ENCODE measurements around the gene PSMD13. TPM values are rescaled to one million over a fixed set of nuclear protein-coding genes. Genes with fewer than 3 reads are reported as not detected.
"Not testable (repeated sequence)": the region's sequence is repeated elsewhere in the genome, so short reads cannot be mapped to it uniquely, and the experiment has no call there.

Gene PSMD13
- total RNA-seq, 2 experiments from 2014 or later, result 210 to 214 TPM

GRCh38 chr11:282630-283360 lies 46.0 kb downstream of the PSMD13 start:
- Mint-ChIP-seq H3K27ac (peak overlapping the region; percentile 53), H3K27me3 (peaks cover 18% of the 10 kb centered on the region), H3K4me1 (ENCODE audit: low read depth) (peaks cover 50% of the 10 kb centered on the region), H3K9me3 (no peaks in the 10 kb centered on the region), H3K36me3 (peaks cover 3% of the 10 kb centered on the region), H3K4me3 (peak overlapping the region; percentile 74)
- CTCF ChIA-PET, result interaction anchor here (0.6 to 9.1 kb wide), 5 partner anchors 23 to 76 kb away, joined by 3 to 57 read pairs (median 4); no protein-coding TSS in a partner anchor
- POLR2A ChIA-PET, result no interaction called here
- intact Hi-C loops (cut with micrococcal nuclease), result no loop called here
- DNase-seq, result peak; percentile 11

DNA sequence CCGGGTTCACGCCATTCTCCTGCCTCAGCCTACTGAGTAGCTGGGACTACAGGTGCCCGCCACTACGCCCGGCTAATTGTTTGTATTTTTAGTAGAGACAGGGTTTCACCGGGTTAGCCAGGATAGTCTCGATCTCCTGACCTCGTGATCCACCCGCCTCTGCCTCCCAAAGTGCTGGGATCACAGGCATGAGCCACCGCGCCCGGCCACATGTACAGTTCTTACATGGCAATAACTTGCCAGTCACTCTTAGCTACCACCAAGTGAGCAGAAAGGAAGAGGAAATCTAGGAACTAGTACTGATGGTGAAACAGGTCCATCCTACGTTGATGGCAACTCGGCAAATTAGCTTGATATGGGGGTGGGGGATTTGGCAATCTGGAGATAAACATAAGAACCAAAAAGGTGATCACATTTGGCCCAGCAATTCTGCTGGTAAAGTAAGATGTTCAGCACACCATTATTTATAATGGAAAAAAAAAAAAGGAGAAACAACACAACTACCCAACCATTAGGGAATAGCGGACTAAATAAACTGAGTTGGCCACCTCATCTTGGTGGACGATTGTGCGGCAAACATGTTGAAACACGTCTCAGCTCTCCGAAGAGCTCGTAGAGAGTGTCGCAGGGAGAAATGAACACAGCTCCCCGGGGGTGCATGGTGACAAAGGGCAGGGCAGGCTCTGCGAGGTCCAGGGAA lies 46.8 kb downstream of the PSMD13 start:
- H3K27me3 Mint-ChIP-seq, result peaks cover 18% of the 10 kb centered on the region
- ChIA-PET POLR2A (no interaction called here), CTCF (interaction anchor here (1.3 to 9.1 kb wide), 2 partner anchors 23 to 33 kb away, joined by 4 to 57 read pairs; no protein-coding TSS in a partner anchor)
- intact Hi-C loops (cut with micrococcal nuclease), result no loop called here
- peak; percentile 8 for DNase-seq
- no peak overlapping the region for H3K4me3 Mint-ChIP-seq
- peaks cover 46% of the 10 kb centered on the region for H3K4me1 Mint-ChIP-seq (ENCODE audit: low read depth)
- peaks cover 6% of the 10 kb centered on the region for H3K36me3 Mint-ChIP-seq
- no peaks in the 10 kb centered on the region for H3K9me3 Mint-ChIP-seq
- H3K27ac Mint-ChIP-seq, result peak overlapping the region; percentile 47

- CTCF ChIA-PET, result interaction anchor here (1.3 to 9.1 kb wide), 2 partner anchors 22 to 33 kb away, joined by 4 to 57 read pairs; no protein-coding TSS in a partner anchor
- Mint-ChIP-seq H3K27ac (no peak overlapping the region), H3K4me1 (ENCODE audit: low read depth) (peaks cover 44% of the 10 kb centered on the region), H3K9me3 (no peaks in the 10 kb centered on the region), H3K36me3 (peaks cover 6% of the 10 kb centered on the region), H3K4me3 (no peak overlapping the region), H3K27me3 (peaks cover 16% of the 10 kb centered on the region)
- POLR2A ChIA-PET, result no interaction called here
- intact Hi-C loops (cut with micrococcal nuclease), result loop anchor here (5.0 kb wide), 1 partner anchor 47 kb away; the partner anchor contains the start of genes PSMD13 and SIRT3
- peak; percentile 8 for DNase-seq
Observed at GRCh38 chr11:284105-285020, 47.6 kb downstream of the PSMD13 start.

DNA sequence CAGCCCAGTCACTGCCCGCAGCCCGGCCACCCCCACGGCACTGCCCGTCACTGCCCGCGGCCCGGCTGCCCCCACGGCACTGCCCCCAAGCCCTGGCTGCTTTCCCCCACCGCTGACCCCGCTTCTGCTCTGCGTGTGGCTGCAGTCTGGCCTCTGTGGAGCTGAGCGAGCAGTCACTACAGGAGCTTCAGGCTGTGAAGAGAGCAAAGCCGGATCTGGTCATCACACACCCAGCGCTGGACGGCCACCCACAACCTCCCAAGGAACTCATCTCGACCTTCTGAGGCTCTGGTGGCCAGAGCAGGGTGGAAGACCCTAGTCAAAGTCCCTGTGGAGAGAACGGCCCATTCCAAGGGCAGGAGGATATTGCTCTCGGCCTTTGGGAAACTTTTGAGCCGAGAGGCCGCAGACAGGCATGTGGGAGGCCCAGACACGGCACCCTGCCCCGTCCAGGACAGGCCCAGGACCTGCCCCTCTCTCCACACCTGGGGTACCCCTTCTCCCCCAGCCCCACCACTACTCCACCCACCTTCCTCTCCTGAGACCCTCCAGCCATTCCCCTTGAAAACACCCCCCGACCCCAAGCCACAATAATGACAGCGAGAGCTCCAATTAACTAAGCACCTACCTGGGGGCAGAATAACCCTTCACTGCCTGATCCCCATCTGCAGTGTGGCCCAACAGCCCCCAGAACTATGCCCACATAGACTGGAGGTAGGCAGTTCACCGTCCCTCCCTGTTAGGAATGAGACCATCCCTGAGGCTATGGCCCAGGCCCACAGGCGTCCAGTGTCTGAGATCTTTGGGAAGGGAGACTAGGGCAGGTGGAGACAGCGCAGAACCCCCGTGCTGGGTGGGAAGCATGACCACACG lies 48.5 kb downstream of the PSMD13 start:
- peak; percentile 9 for DNase-seq
- ChIA-PET POLR2A (no interaction called here), CTCF (interaction anchor here (9.1 kb wide), 1 partner anchor 34 kb away, joined by 57 read pairs; no protein-coding TSS in a partner anchor)
- Mint-ChIP-seq H3K27ac (no peak overlapping the region), H3K9me3 (no peaks in the 10 kb centered on the region), H3K4me1 (ENCODE audit: low read depth) (peaks cover 46% of the 10 kb centered on the region), H3K36me3 (peaks cover 6% of the 10 kb centered on the region), H3K27me3 (peaks cover 16% of the 10 kb centered on the region), H3K4me3 (no peak overlapping the region)
- intact Hi-C loops (cut with micrococcal nuclease), result loop anchor here (5.0 kb wide), 1 partner anchor 48 kb away; the partner anchor contains the start of genes PSMD13 and SIRT3

DNA sequence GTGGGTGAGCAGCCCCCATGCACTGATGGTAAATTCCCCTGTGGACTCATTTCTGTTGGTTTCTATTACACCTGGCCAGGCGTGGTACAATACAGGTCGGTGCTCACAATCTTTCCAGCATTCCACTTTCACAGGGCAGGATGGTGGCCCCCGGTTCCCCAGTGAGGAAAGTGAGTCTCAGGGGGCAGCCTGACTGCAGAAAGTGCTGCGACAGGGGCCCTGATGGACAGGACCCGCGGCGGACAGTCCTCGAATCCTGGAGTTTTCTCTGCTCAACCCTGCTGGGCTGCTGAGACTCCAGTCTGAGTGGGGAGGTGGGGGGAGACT lies 49.1 kb downstream of the PSMD13 start:
- no peak overlapping the region for H3K27ac Mint-ChIP-seq
- H3K36me3 Mint-ChIP-seq, result peaks cover 6% of the 10 kb centered on the region
- peaks cover 13% of the 10 kb centered on the region for H3K27me3 Mint-ChIP-seq
- peaks cover 44% of the 10 kb centered on the region for H3K4me1 Mint-ChIP-seq (ENCODE audit: low read depth)
- no peak overlapping the region for H3K4me3 Mint-ChIP-seq
- CTCF ChIA-PET, result interaction anchor here (2.3 to 9.1 kb wide), 2 partner anchors 31 to 35 kb away, joined by 7 to 57 read pairs; no protein-coding TSS in a partner anchor
- DNase-seq, result peak; percentile 8
- no peaks in the 10 kb centered on the region for H3K9me3 Mint-ChIP-seq
- intact Hi-C loops (cut with micrococcal nuclease), result loop anchor here (2.0 to 5.0 kb wide), 3 partner anchors 17 to 49 kb away; partner anchors contain the start of genes PSMD13 and SIRT3
- POLR2A ChIA-PET, result no interaction called here

DNA sequence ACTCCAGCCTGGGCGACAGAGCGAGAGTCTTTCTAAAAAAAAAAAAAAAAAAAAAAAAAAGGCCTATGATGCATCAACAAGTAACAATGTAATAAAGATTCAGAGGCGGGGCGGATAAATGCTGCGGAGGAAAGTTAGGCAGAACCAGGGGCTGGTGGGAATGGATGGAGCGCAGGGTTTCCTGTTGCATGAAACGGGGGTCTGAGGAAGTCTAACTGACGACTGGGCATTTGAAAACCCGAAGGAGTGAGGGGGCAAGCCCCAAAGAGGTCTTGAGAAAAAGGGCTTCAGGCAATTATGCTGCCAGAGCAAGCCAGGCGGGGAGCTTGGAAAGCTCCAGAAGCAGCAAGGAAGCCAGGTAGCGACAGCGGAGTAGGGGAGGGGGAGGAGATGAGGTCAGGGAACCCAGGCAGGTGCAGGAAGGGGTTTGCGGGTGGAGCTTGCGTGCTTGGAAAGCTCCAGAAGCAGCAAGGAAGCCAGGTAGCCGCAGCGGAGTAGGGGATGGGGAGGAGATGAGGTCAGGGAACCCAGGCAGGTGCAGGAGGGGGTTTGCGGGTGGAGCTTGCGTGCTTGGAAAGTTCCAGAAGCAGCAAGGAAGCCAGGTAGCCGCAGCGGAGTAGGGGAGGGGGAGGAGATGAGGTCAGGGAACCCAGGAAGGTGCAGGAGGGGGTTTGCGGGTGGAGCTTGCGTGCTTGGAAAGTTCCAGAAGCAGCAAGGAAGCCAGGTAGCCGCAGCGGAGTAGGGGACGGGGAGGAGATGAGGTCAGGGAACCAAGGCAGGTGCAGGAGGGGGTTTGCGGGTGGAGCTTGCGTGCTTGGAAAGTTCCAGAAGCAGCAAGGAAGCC lies 50.4 kb downstream of the PSMD13 start:
- intact Hi-C loops (cut with micrococcal nuclease), result loop anchor here (2.0 to 5.0 kb wide), 3 partner anchors 18 to 50 kb away; partner anchors contain the start of genes PSMD13 and SIRT3
- H3K36me3 Mint-ChIP-seq, H3K27me3 Mint-ChIP-seq, H3K9me3 Mint-ChIP-seq: not testable (repeated sequence)
- Mint-ChIP-seq H3K4me3 (peak overlapping the region; percentile 96), H3K4me1 (ENCODE audit: low read depth) (peaks cover 38% of the 10 kb centered on the region), H3K27ac (peak overlapping the region; percentile 95)
- POLR2A ChIA-PET, result interaction anchor here (0.7 to 2.3 kb wide), 5 partner anchors 9 to 68 kb away, joined by 3 to 9 read pairs (median 3); partner anchors contain the start of gene NLRP6
- CTCF ChIA-PET, result interaction anchor here (0.8 to 2.3 kb wide), 5 partner anchors 16 to 68 kb away, joined by 3 to 15 read pairs (median 4); no protein-coding TSS in a partner anchor
- DNase-seq, result peak; percentile 76

GRCh38 chr11:287821-288477 lies 51.2 kb downstream of the PSMD13 start:
- intact Hi-C loops (cut with micrococcal nuclease), result loop anchor here (2.0 to 5.0 kb wide), 3 partner anchors 19 to 51 kb away; partner anchors contain the start of genes PSMD13 and SIRT3
- ChIA-PET POLR2A (interaction anchor here (0.6 to 2.3 kb wide), 6 partner anchors 19 to 81 kb away, joined by 3 to 9 read pairs (median 4); partner anchors contain the start of genes BET1L and RIC8A), CTCF (interaction anchor here (0.7 to 2.3 kb wide), 6 partner anchors 25 to 109 kb away, joined by 3 to 15 read pairs (median 4); no protein-coding TSS in a partner anchor)
- peak overlapping the region; percentile 96 for H3K4me3 Mint-ChIP-seq
- H3K36me3 Mint-ChIP-seq, result peaks cover 4% of the 10 kb centered on the region
- no peaks in the 10 kb centered on the region for H3K27me3 Mint-ChIP-seq
- peak; percentile 73 for DNase-seq
- no peaks in the 10 kb centered on the region for H3K9me3 Mint-ChIP-seq
- H3K27ac Mint-ChIP-seq, result peak overlapping the region; percentile 95
- H3K4me1 Mint-ChIP-seq (ENCODE audit: low read depth), result peaks cover 31% of the 10 kb centered on the region

GRCh38 chr11:288478-289397 lies 52.0 kb downstream of the PSMD13 start, which contains the start of gene PGGHG:
TSS of gene PGGHG (plus strand) at chr11:289126. CDS start at chr11:289817, 691 bp downstream.
- H3K4me3 Mint-ChIP-seq, result peak within 1 kb of the TSS; percentile 96
- H3K36me3 Mint-ChIP-seq, result peaks cover 4% of the 10 kb centered on the region
- ChIA-PET CTCF (interaction anchor here (0.7 to 1.3 kb wide), 3 partner anchors 20 to 108 kb away, joined by 3 read pairs; no protein-coding TSS in a partner anchor), POLR2A (interaction anchor here (0.6 to 2.3 kb wide), 3 partner anchors 22 to 81 kb away, joined by 3 to 9 read pairs (median 4); partner anchors contain the start of genes BET1L and RIC8A)
- H3K27me3 Mint-ChIP-seq, result no peaks in the 10 kb centered on the region
- H3K9me3 Mint-ChIP-seq, result no peaks in the 10 kb centered on the region
- intact Hi-C loops (cut with micrococcal nuclease), result loop anchor here (5.0 kb wide), 1 partner anchor 51 kb away; the partner anchor contains the start of genes PSMD13 and SIRT3
- peak; percentile 61 for DNase-seq
- H3K4me1 Mint-ChIP-seq (ENCODE audit: low read depth), result peaks cover 25% of the 10 kb centered on the region
- peak within 1 kb of the TSS; percentile 95 for H3K27ac Mint-ChIP-seq

All from activated CD4-positive, alpha-beta memory T cell treated with anti-CD3 and anti-CD28 coated beads for 36 hours (primary cell).